GM23338 (cell line): ENCODE results near the gene SMURF2. TPM values are rescaled to one million over a fixed set of nuclear protein-coding genes. Genes with fewer than 3 reads are reported as not detected.

Experiments used
- ATAC-seq: fragments of 200-7000 bp; cut with Tn5 transposase; 3 replicates; pipeline ENCODE4 v1.9.1; 2020
- DNase-seq: peaks from one replicate; pipeline ENCODE4 v3.0.0-alpha.2; 2015; ENCODE audit warnings: low spot score
- H2AFZ ChIP-seq: fragments of 200-600 bp; sonication (generic); 2 replicates; pipeline ENCODE4 v1.8.0; 2016; ENCODE audit warnings: antibody characterized with exemption, mild to moderate bottlenecking, moderate library complexity
- H3F3A ChIP-seq: fragments of 200-600 bp; sonication (generic); replicated peaks from 2 replicates; pipeline ENCODE4 v1.8.0; 2017; ENCODE audit warnings: antibody characterized with exemption, mixed run types, low read depth
- H3K27ac ChIP-seq: fragments of 200-600 bp; sonication (generic); 2 replicates; pipeline ENCODE4 v1.6.1; 2016; ENCODE audit warnings: low read depth
- H3K27me3 ChIP-seq: fragments of 200-600 bp; sonication (generic); 2 replicates; pipeline ENCODE4 v1.8.0; 2016; ENCODE audit warnings: mild to moderate bottlenecking, mixed run types, moderate library complexity; ENCODE audit not compliant: insufficient read depth
- H3K36me3 ChIP-seq: fragments of 200-600 bp; sonication (generic); 2 replicates; pipeline ENCODE4 v1.8.0; 2016; ENCODE audit warnings: mild to moderate bottlenecking; ENCODE audit not compliant: insufficient read depth
- H3K4me1 ChIP-seq: fragments of 200-600 bp; sonication (generic); 2 replicates; pipeline ENCODE4 v1.8.0; 2016; ENCODE audit warnings: mild to moderate bottlenecking, moderate library complexity; ENCODE audit not compliant: insufficient read depth
- H3K4me2 ChIP-seq: fragments of 200-600 bp; sonication (generic); 2 replicates; pipeline ENCODE4 v1.7.1; 2017; ENCODE audit warnings: mixed run types
- H3K4me3 ChIP-seq: fragments of 200-600 bp; sonication (generic); 2 replicates; pipeline ENCODE4 v1.6.1; 2016; ENCODE audit warnings: mixed run types
- H3K79me2 ChIP-seq: fragments of 200-600 bp; sonication (generic); replicated peaks from 2 replicates; pipeline ENCODE4 v1.8.0; 2017; ENCODE audit warnings: mild to moderate bottlenecking; ENCODE audit not compliant: insufficient read depth
- H3K9me2 ChIP-seq: fragments of 200-600 bp; sonication (generic); 2 replicates; pipeline ENCODE4 v1.8.0; 2017; ENCODE audit not compliant: insufficient read depth
- H4K20me1 ChIP-seq: fragments of 200-600 bp; sonication (generic); replicated peaks from 2 replicates; pipeline ENCODE4 v1.8.0; 2017; ENCODE audit warnings: mild to moderate bottlenecking; ENCODE audit not compliant: insufficient read depth
- H3K27ac Mint-ChIP-seq: 2 replicates; pipeline ENCODE4 v1.8.0; 2020; ENCODE audit warnings: inconsistent platforms, mild to moderate bottlenecking, moderate library complexity, mixed read lengths
- H3K27me3 Mint-ChIP-seq: 3 replicates; pipeline ENCODE4 v1.8.0; 2022; ENCODE audit warnings: low read depth, mild to moderate bottlenecking, moderate library complexity, mixed read lengths, inconsistent platforms; ENCODE audit not compliant: insufficient read depth, poor library complexity
- H3K36me3 Mint-ChIP-seq: 3 replicates; pipeline ENCODE4 v1.8.0; 2021; ENCODE audit warnings: low read depth, mild to moderate bottlenecking, inconsistent platforms, moderate library complexity, mixed read lengths
- H3K4me1 Mint-ChIP-seq: 3 replicates; pipeline ENCODE4 v1.8.0; 2020; ENCODE audit warnings: mild to moderate bottlenecking, inconsistent platforms, mixed read lengths
- H3K4me3 Mint-ChIP-seq: 3 replicates; pipeline ENCODE4 v1.8.0; 2021; ENCODE audit warnings: moderate library complexity, mild to moderate bottlenecking, inconsistent platforms, mixed read lengths
- H3K9me3 Mint-ChIP-seq: 3 replicates; pipeline ENCODE4 v1.8.0; 2020; ENCODE audit warnings: moderate library complexity, mild to moderate bottlenecking, inconsistent platforms, mixed read lengths
- CREB1 ChIP-seq: fragments of 250-450 bp; sonication (Bioruptor Pico); IDR thresholded peaks from 2 replicates; pipeline ENCODE4 v1.5.0; 2020; ENCODE audit warnings: low read depth, mild to moderate bottlenecking, moderate library complexity
- CTCF ChIP-seq, 2 experiments: fragments of 200-600 bp in 1 of 2; sonication (generic) in 1 of 2; conservative IDR thresholded peaks; 2 replicates each; pipeline versions ENCODE4 v1.5.1 to v1.6.1; 2016 to 2017; ENCODE audit warnings: antibody characterized with exemption in 2 of 2, low read depth in 2 of 2, mild to moderate bottlenecking in 2 of 2, moderate library complexity in 1 of 2
- EZH2 ChIP-seq: fragments of 200-600 bp; sonication (generic); IDR thresholded peaks from one replicate; pipeline ENCODE4 v1.8.0; 2017; ENCODE audit warnings: antibody characterized with exemption, mild to moderate bottlenecking, low read depth; ENCODE audit not compliant: unreplicated experiment
- EZH2phosphoT487 ChIP-seq: fragments of 200-600 bp; sonication (generic); IDR thresholded peaks from one replicate; pipeline ENCODE4 v1.8.1; 2018; ENCODE audit warnings: antibody characterized with exemption; ENCODE audit not compliant: unreplicated experiment
- JUNB ChIP-seq: IDR thresholded peaks from one replicate; pipeline ENCODE4 v1.6.1; 2016; ENCODE audit warnings: antibody characterized with exemption; ENCODE audit not compliant: unreplicated experiment
- NANOG ChIP-seq: IDR thresholded peaks from 2 replicates; pipeline ENCODE4 v1.6.1; 2016; ENCODE audit warnings: antibody characterized with exemption, borderline replicate concordance
- POLR2AphosphoS5 ChIP-seq: IDR thresholded peaks from 2 replicates; pipeline ENCODE4 v1.6.1; 2016; ENCODE audit warnings: antibody characterized with exemption, low read depth
- REST ChIP-seq: IDR thresholded peaks from one replicate; pipeline ENCODE4 v1.6.1; 2018; ENCODE audit warnings: antibody characterized with exemption; ENCODE audit not compliant: unreplicated experiment
- STAT1 ChIP-seq: IDR thresholded peaks from one replicate; pipeline ENCODE4 v1.6.1; 2016; ENCODE audit warnings: antibody characterized with exemption; ENCODE audit not compliant: unreplicated experiment
- ZNF114 ChIP-seq: fragments of 250-450 bp; sonication (Bioruptor Pico); IDR thresholded peaks from 2 replicates; pipeline ENCODE4 v1.5.0; 2020; ENCODE audit warnings: mild to moderate bottlenecking, moderate library complexity
- ZNF331 ChIP-seq: fragments of 250-450 bp; sonication (Bioruptor Pico); IDR thresholded peaks from 2 replicates; pipeline ENCODE4 v1.5.0; 2020; ENCODE audit warnings: low read depth, mild to moderate bottlenecking, moderate library complexity
- ZNF462 ChIP-seq: fragments of 250-450 bp; sonication (Bioruptor Pico); IDR thresholded peaks from 2 replicates; pipeline ENCODE4 v1.5.0; 2020; ENCODE audit warnings: mild to moderate bottlenecking, moderate library complexity
- polyA plus RNA-seq: library from polyadenylated mRNA; unstranded; fragments of >200 nt; fragmentation: Nextera tagmentation; extraction: Ambion mirVana; gene quantifications from 2 replicates; pipeline ENCODE4 v1.2.1, GENCODE V29; 2016
- total RNA-seq: library from RNA; depleted of rRNA; stranded (reverse); fragments of >200 nt; shearing (Covaris generic); gene quantifications from 2 replicates; pipeline ENCODE4 v1.2.3, GENCODE V29; 2014
- TF ChIP-seq, protein P1 (sequence below): IDR thresholded peaks from 2 replicates; pipeline ENCODE4 v1.6.1; 2016; ENCODE audit warnings: antibody characterized with exemption

Gene SMURF2
- total and polyA plus RNA-seq, 2 experiments from 2014 or later, result 12.1 to 29.6 TPM

DNA sequence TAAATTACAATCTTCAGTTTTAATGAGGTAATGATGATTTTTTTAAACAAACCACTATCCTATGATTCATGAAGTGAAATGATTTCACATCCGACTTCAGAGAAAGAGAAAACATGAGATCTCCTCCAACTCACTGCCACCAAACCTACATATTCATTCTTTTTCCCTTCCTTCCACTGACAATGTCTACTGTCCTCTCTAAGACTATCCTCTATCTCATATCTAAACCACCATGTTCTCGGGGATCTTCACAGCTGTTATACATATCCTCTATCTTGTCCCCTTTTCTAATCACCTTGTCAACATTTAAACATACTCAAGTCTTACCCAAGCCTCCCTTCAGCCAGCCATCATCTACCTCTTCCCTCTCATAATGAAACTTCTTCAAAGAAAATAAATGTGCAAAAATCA, 53.5 kb downstream of the SMURF2 start:
- Mint-ChIP-seq H3K27me3 (no peaks in the 10 kb centered on the region), H3K27ac (no peak overlapping the region), H3K9me3 (no peaks in the 10 kb centered on the region), H3K4me1 (no peaks in the 10 kb centered on the region; the same call in 2 of the 3 replicates), H3K4me3 (no peak overlapping the region), H3K36me3 (peaks cover 2% of the 10 kb centered on the region; the same call in 1 of the 3 replicates)
- Histone ChIP-seq H3F3A (no peaks in the 10 kb centered on the region), H3K4me2 (no peak overlapping the region), H3K4me1 (no peaks in the 10 kb centered on the region), H3K9me2 (no peaks in the 10 kb centered on the region), H3K27ac (no peak overlapping the region), H4K20me1 (peaks cover 8% of the 10 kb centered on the region; the same call in 1 of the 2 replicates), H3K4me3 (no peak overlapping the region), H2AFZ (no peak overlapping the region), H3K36me3 (no peaks in the 10 kb centered on the region), H3K79me2 (peaks cover 74% of the 10 kb centered on the region), H3K27me3 (no peaks in the 10 kb centered on the region)
- no peak for TF ChIP-seq STAT1
- TF ChIP-seq, protein P1, sequence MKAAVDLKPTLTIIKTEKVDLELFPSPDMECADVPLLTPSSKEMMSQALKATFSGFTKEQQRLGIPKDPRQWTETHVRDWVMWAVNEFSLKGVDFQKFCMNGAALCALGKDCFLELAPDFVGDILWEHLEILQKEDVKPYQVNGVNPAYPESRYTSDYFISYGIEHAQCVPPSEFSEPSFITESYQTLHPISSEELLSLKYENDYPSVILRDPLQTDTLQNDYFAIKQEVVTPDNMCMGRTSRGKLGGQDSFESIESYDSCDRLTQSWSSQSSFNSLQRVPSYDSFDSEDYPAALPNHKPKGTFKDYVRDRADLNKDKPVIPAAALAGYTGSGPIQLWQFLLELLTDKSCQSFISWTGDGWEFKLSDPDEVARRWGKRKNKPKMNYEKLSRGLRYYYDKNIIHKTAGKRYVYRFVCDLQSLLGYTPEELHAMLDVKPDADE, result no peak
- no peak for TF ChIP-seq JUNB
- no peak for TF ChIP-seq ZNF331 (CRISPR knock-in tag)
- TF ChIP-seq NANOG, result no peak
- TF ChIP-seq CTCF (conservative IDR thresholded peaks at IDR 0.05; ENCODE audit: low read depth in 2 of 2), result no peak
- no peak for TF ChIP-seq ZNF114 (CRISPR knock-in tag)
- no peak for TF ChIP-seq CREB1 (CRISPR knock-in tag)
- TF ChIP-seq POLR2AphosphoS5, result no peak
- TF ChIP-seq EZH2, result no peak
- TF ChIP-seq ZNF462 (CRISPR knock-in tag), result no peak
- TF ChIP-seq REST, result no peak
- no peak for TF ChIP-seq EZH2phosphoT487
- ATAC-seq (no peak), DNase-seq (no peak)
